ENCODE measurements around the gene BMAL1.
"Not testable (repeated sequence)": the region's sequence is repeated elsewhere in the genome, so short reads cannot be mapped to it uniquely, and the experiment has no call there.

BMAL1 gene

GRCh38 chr11:13388741-13389140 lies 111.2 kb downstream of the BMAL1 start:
- DNase-seq, result no peak

GRCh38 chr11:13391217-13391616 lies 113.6 kb downstream of the BMAL1 start:
- DNase-seq, result no peak

- DNase-seq, result not testable (repeated sequence)
Observed at GRCh38 chr11:13398335-13398734, 120.7 kb downstream of the BMAL1 start.

GRCh38 chr11:13405220-13405619 lies 127.6 kb downstream of the BMAL1 start:
- DNase-seq, result no peak

GRCh38 chr11:13415201-13415600 lies 137.6 kb downstream of the BMAL1 start:
- DNase-seq, result no peak

GRCh38 chr11:13421561-13421960 lies 144.0 kb downstream of the BMAL1 start:
- DNase-seq, result no peak

GRCh38 chr11:13423372-13423771 lies 145.8 kb downstream of the BMAL1 start:
- DNase-seq, result no peak

GRCh38 chr11:13427440-13427839 lies 149.8 kb downstream of the BMAL1 start:
- DNase-seq, result no peak

GRCh38 chr11:13429288-13429687 lies 151.7 kb downstream of the BMAL1 start:
- DNase-seq, result no peak

GRCh38 chr11:13429836-13430235 lies 152.2 kb downstream of the BMAL1 start:
- DNase-seq, result no peak

- no peak for DNase-seq
Observed at GRCh38 chr11:13433437-13433836, 155.8 kb downstream of the BMAL1 start.

- DNase-seq, result no peak
Observed at GRCh38 chr11:13434247-13435205, 156.9 kb downstream of the BMAL1 start.

- DNase-seq, result not testable (repeated sequence)
Observed at GRCh38 chr11:13436836-13437235, 159.2 kb downstream of the BMAL1 start.

All from NCI-H524 (cell line).